HFFc6 (cell line): Measurements from ENCODE around the gene JSRP1. TPM values are rescaled to one million over a fixed set of nuclear protein-coding genes. Genes with fewer than 3 reads are reported as not detected.

Experiments used
- DNase-seq: peaks from one replicate; pipeline ENCODE4 v3.0.0-alpha.2; 2018
- H3K27ac Mint-ChIP-seq: 2 replicates; pipeline ENCODE4 v1.8.0; 2020; ENCODE audit warnings: mild to moderate bottlenecking, mixed read lengths
- H3K27me3 Mint-ChIP-seq: 2 replicates; pipeline ENCODE4 v1.8.0; 2021; ENCODE audit warnings: mild to moderate bottlenecking, moderate library complexity, mixed read lengths; ENCODE audit not compliant: insufficient read depth
- H3K36me3 Mint-ChIP-seq: 2 replicates; pipeline ENCODE4 v1.8.0; 2021; ENCODE audit warnings: low read depth, mixed read lengths
- H3K4me1 Mint-ChIP-seq: 2 replicates; pipeline ENCODE4 v1.8.0; 2020; ENCODE audit warnings: low read depth, mixed read lengths
- H3K4me3 Mint-ChIP-seq: 2 replicates; pipeline ENCODE4 v1.8.0; 2020; ENCODE audit warnings: mild to moderate bottlenecking, moderate library complexity, mixed read lengths
- H3K9me3 Mint-ChIP-seq: 2 replicates; pipeline ENCODE4 v1.8.0; 2020; ENCODE audit warnings: mild to moderate bottlenecking, mixed read lengths
- total RNA-seq, 6 experiments: library from RNA; stranded (reverse); fragmentation: NEBNext Ultra II Directional; extraction: Animal tissue kit (Norgen Biotek cat#: 25700); gene quantifications; 2 replicates in 1 of 6; 3 replicates in 5 of 6; pipeline ENCODE4 v1.2.3, GENCODE V29; 2021
- TF ChIP-seq, protein P1 (sequence below): fragments of 200-600 bp; sonication (generic); IDR thresholded peaks from 2 replicates; pipeline ENCODE4 v1.5.0; 2021; ENCODE audit warnings: antibody characterized with exemption, mild to moderate bottlenecking

The JSRP1 gene
- total RNA-seq, 6 experiments from 2014 or later: 0.27 to 0.99 (median 0.72) TPM

DNA sequence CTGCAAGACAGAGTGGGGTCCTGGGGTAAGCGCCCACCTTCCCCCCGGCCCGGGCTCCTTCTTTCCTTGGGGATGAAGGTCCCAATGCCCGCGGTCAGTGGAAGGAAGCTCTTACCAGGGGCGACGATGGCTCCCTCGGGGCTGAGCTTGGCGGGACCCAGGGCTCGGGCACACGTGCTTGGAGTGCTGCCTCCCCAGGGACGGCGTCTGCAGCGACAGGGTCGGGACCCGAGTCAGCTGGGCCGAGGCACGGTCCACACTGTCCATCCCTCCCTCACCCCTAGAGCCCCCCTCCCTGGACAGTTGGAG is 3.5 kb downstream of the JSRP1 start:
- TF ChIP-seq, protein P1, sequence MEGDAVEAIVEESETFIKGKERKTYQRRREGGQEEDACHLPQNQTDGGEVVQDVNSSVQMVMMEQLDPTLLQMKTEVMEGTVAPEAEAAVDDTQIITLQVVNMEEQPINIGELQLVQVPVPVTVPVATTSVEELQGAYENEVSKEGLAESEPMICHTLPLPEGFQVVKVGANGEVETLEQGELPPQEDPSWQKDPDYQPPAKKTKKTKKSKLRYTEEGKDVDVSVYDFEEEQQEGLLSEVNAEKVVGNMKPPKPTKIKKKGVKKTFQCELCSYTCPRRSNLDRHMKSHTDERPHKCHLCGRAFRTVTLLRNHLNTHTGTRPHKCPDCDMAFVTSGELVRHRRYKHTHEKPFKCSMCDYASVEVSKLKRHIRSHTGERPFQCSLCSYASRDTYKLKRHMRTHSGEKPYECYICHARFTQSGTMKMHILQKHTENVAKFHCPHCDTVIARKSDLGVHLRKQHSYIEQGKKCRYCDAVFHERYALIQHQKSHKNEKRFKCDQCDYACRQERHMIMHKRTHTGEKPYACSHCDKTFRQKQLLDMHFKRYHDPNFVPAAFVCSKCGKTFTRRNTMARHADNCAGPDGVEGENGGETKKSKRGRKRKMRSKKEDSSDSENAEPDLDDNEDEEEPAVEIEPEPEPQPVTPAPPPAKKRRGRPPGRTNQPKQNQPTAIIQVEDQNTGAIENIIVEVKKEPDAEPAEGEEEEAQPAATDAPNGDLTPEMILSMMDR: no peak
- H3K9me3 Mint-ChIP-seq: no peaks in the 10 kb centered on the region
- H3K27me3 Mint-ChIP-seq: peaks cover 9% of the 10 kb centered on the region
- no peak for DNase-seq
- H3K36me3 Mint-ChIP-seq: no peaks in the 10 kb centered on the region
- H3K4me3 Mint-ChIP-seq: no peak overlapping the region
- H3K27ac Mint-ChIP-seq: no peak overlapping the region
- no peaks in the 10 kb centered on the region for H3K4me1 Mint-ChIP-seq

DNA sequence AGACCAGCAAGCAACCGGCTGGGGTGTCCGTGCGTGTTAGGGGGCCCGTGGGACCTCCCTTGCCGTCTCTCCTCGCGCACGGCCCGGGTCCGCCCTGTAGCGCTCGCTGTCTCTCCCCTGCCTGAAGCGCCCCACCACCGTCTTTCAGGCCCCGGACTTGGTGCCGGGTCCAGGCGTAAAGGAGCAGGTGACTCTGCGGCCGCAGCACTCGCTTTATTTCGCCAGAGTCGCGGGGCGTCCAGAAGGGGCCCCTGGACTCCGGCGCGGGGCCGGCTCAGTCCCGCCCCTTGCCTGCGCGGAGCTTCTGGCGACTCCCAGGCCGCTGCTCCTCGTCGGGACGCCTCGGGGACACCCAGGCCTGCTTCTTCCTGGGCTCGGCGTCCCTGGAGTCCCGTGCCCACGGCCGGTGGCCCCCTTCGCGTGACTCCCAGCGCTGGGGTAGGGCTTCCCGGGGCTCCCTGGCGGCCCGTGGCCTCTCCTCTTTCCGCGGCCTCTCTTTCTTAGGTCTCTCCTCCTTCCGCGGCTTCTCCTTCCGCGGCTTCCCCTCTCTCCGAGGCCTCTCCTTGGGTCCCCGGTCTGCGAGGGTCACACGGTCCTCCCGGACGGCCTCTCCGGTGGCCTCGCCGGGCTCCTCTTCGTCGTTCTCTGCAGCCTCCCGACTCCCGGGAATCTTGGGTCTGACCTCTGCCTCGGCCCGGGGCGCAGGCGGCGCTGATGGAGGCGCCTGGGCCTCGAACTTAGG is 4.0 kb downstream of the JSRP1 start:
- H3K27me3 Mint-ChIP-seq: peaks cover 9% of the 10 kb centered on the region
- H3K4me3 Mint-ChIP-seq: no peak overlapping the region
- TF ChIP-seq, protein P1: no peak
- no peak for DNase-seq
- no peaks in the 10 kb centered on the region for H3K36me3 Mint-ChIP-seq
- no peaks in the 10 kb centered on the region for H3K4me1 Mint-ChIP-seq
- no peak overlapping the region for H3K27ac Mint-ChIP-seq
- no peaks in the 10 kb centered on the region for H3K9me3 Mint-ChIP-seq

DNA sequence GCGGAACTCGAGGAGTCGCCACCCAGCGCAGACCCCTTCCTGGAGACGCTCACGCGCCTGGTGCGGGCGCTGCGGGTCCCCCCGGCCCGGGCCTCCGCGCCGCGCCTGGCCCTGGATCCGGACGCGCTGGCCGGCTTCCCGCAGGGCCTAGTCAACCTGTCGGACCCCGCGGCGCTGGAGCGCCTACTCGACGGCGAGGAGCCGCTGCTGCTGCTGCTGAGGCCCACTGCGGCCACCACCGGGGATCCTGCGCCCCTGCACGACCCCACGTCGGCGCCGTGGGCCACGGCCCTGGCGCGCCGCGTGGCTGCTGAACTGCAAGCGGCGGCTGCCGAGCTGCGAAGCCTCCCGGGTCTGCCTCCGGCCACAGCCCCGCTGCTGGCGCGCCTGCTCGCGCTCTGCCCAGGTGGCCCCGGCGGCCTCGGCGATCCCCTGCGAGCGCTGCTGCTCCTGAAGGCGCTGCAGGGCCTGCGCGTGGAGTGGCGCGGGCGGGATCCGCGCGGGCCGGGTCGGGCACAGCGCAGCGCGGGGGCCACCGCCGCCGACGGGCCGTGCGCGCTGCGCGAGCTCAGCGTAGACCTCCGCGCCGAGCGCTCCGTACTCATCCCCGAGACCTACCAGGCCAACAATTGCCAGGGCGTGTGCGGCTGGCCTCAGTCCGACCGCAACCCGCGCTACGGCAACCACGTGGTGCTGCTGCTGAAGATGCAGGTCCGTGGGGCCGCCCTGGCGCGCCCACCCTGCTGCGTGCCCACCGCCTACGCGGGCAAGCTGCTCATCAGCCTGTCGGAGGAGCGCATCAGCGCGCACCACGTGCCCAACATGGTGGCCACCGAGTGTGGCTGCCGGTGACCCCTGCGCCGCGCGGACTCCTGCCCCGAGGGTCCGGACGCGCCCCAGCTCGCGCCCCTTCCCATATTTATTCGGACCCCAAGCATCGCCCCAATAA is 4.8 kb downstream of the JSRP1 start:
- Mint-ChIP-seq H3K36me3 (no peaks in the 10 kb centered on the region), H3K4me3 (no peak overlapping the region), H3K4me1 (no peaks in the 10 kb centered on the region), H3K27ac (no peak overlapping the region), H3K9me3 (no peaks in the 10 kb centered on the region), H3K27me3 (peaks cover 9% of the 10 kb centered on the region)
- DNase-seq: no peak
- TF ChIP-seq, protein P1: no peak

DNA sequence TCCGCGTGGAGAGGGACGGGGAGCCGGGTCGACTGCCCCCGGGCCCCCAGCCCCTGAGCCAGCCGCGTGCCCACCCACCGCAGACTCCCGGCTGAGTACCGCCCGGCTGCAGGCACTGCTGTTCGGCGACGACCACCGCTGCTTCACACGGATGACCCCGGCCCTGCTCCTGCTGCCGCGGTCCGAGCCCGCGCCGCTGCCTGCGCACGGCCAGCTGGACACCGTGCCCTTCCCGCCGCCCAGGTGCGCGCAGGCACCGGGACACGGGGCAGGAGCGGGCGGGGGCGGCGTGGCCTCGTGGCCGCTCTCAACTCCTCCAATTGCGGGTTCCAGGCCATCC is 5.5 kb downstream of the JSRP1 start:
- H3K4me3 Mint-ChIP-seq: no peak overlapping the region
- peaks cover 9% of the 10 kb centered on the region for H3K27me3 Mint-ChIP-seq
- no peaks in the 10 kb centered on the region for H3K4me1 Mint-ChIP-seq
- no peaks in the 10 kb centered on the region for H3K9me3 Mint-ChIP-seq
- H3K36me3 Mint-ChIP-seq: no peaks in the 10 kb centered on the region
- TF ChIP-seq, protein P1: no peak
- no peak overlapping the region for H3K27ac Mint-ChIP-seq
- DNase-seq: no peak

DNA sequence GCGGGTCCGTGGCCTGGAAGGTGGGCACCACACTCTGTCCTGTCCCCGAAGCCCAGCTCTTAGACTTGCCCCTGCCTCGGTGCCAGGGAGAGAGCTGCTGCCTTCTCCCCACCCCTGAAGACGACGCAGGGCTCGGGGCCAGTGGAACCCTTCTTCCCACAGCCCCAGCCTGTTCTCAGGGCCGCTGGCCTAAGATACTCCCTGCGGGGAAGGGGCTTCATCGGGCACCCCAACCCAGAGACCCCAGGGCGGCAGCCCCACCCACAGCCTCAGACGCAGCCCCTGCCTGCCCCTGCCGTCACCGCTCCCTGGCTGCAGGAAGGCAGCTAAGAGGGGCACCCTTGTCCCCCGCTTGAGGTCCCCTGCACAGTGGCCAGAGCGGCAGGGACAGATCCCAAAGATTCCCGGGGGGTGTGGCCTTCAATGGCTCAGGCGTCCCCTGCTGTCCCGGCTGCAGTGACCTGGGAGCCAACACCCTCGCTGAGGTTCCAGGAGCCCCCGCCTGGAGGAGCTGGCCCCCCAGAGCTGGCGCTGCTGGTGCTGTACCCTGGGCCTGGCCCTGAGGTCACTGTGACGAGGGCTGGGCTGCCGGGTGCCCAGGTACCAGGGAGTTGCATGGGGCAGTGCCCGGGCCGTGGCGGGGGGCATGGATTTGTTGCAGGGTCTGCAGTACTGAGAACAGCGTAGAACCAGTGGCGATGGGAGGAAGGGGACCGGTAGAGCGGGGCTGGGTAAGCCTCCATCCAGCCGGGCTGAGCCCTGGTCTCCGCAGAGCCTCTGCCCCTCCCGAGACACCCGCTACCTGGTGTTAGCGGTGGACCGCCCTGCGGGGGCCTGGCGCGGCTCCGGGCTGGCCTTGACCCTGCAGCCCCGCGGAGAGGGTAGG is 6.1 kb downstream of the JSRP1 start:
- no peak for DNase-seq
- Mint-ChIP-seq H3K4me3 (no peak overlapping the region), H3K9me3 (no peaks in the 10 kb centered on the region), H3K27me3 (peaks cover 9% of the 10 kb centered on the region), H3K27ac (no peak overlapping the region), H3K36me3 (no peaks in the 10 kb centered on the region), H3K4me1 (no peaks in the 10 kb centered on the region)
- TF ChIP-seq, protein P1: no peak
